Mammary epithelial cell (primary cell): ENCODE data around the gene FOLR3.

ENCODE experiments used
- CTCF ChIP-seq, 2 donors: IDR thresholded peaks in 1 of 2; conservative IDR thresholded peaks in 1 of 2; 2 replicates each; pipeline ENCODE4 v1.5.1; 2011 to 2012; ENCODE audit warnings: inconsistent platforms in 2 of 2, low read length in 2 of 2, mild to moderate bottlenecking in 2 of 2, control low read depth in 1 of 2, low read depth in 1 of 2; ENCODE audit not compliant: insufficient read depth in 1 of 2; ENCODE audit errors: extremely low read depth in 1 of 2
- EZH2 ChIP-seq: IDR thresholded peaks from 2 replicates; pipeline ENCODE4 v1.6.1; 2012; ENCODE audit warnings: low read length, inconsistent platforms, borderline replicate concordance

DNA sequence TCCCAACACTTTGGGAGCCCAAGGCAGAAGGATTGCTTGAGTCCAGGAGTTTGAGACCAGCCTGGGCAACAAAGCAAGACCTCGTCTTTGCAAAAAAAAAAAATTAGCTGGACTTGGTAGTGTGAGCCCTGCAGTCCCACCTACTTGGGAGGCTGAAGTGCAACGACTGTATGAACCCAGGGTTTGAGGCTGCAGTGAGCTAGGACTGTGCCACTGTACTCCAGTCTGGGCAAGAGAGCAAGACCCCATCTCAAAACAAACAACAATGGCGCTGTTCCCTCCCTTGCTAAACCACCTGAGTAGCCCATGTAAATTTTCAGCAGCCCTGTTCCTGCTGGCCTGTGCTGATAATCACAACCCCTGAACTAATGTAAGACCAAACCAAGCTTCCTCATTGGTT lies 35.5 kb upstream of the FOLR3 start:
- TF ChIP-seq CTCF (conservative IDR thresholded peaks at IDR 0.05 in 1 of 2, IDR thresholded peaks at IDR 0.05 in 1 of 2; ENCODE audit: extremely low read depth in 1 of 2, insufficient read depth in 1 of 2, low read depth in 1 of 2, low read length in 2 of 2) (no peak), EZH2 (no peak)
